Heart left ventricle (tissue), 16 donors: ENCODE results near the gene OBI1. TPM values are rescaled to one million over a fixed set of nuclear protein-coding genes. Genes with fewer than 3 reads are reported as not detected.

Source experiments
- ATAC-seq, 4 donors: fragments of 200-7000 bp; cut with Tn5 transposase; one replicate each; pipeline ENCODE4 v1.9.1; 2020 to 2022; ENCODE audit warnings: moderate library complexity in 4 of 4, mild to moderate bottlenecking in 3 of 4, moderate number of reproducible peaks in 1 of 4
- DNase-seq, 5 donors: peaks; one replicate each; pipeline ENCODE4 v3.0.0-alpha.2; 2020
- H3K27ac ChIP-seq, 12 donors: fragments of 200-600 bp; sonication (generic) in 4 of 12; one replicate each; pipeline versions ENCODE4 v1.5.0 to v1.8.0; 2016 to 2022; ENCODE audit warnings: mild to moderate bottlenecking in 2 of 12
- H3K27me3 ChIP-seq, 9 donors: fragments of 200-600 bp; sonication (generic) in 2 of 9; one replicate each; pipeline versions ENCODE4 v1.5.1 to v1.8.0; 2016 to 2022; ENCODE audit warnings: mild to moderate bottlenecking in 3 of 9
- H3K36me3 ChIP-seq, 9 donors: fragments of 200-600 bp; sonication (generic) in 2 of 9; one replicate each; pipeline versions ENCODE4 v1.5.0 to v1.8.0; 2018 to 2022; ENCODE audit warnings: mild to moderate bottlenecking in 2 of 9
- H3K4me1 ChIP-seq, 12 donors: fragments of 200-600 bp; sonication (generic) in 4 of 12; one replicate each; pipeline versions ENCODE4 v1.5.0 to v1.8.0; 2016 to 2022; ENCODE audit warnings: mild to moderate bottlenecking in 3 of 12
- H3K4me3 ChIP-seq, 12 donors: fragments of 200-600 bp; sonication (generic) in 4 of 12; one replicate each; pipeline versions ENCODE4 v1.5.0 to v1.8.0; 2017 to 2022; ENCODE audit warnings: mild to moderate bottlenecking in 9 of 12, moderate library complexity in 4 of 12
- H3K9me3 ChIP-seq, 12 donors: fragments of 200-600 bp; sonication (generic) in 4 of 12; one replicate each; pipeline versions ENCODE4 v1.5.0 to v1.8.0; 2016 to 2022; ENCODE audit warnings: mild to moderate bottlenecking in 1 of 12
- POLR2A ChIP-seq, 2 donors: fragments of 450-650 bp; IDR thresholded peaks; one replicate each; pipeline ENCODE4 v1.6.1; 2017; ENCODE audit warnings: antibody characterized with exemption in 2 of 2, mild to moderate bottlenecking in 2 of 2, moderate library complexity in 2 of 2
- WGBS, 4 donors: extraction: QIAGEN DNeasy Blood & Tissue Kit in 2 of 4; methylation state at CpG; one replicate each; pipeline versions ENCODE4 v1.1.5 to v1.1.7; 2013 to 2018; 5-methylcytosine and 5-hydroxymethylcytosine counted together
- intact Hi-C, 10 donors: fragments of 100-400 bp; cut with DNase I; formaldehyde crosslinking; loops; one replicate each; pipeline versions ENCODE4 v1.11.1 to v1.14.2; 2022
- polyA plus RNA-seq, 2 donors: library from polyadenylated mRNA; stranded (reverse); fragments of 200-250 nt; gene quantifications; one replicate each; pipeline ENCODE4 v1.2.3, GENCODE V29; 2013
- total RNA-seq, 9 donors: library from RNA; depleted of rRNA in 2 of 9; stranded (reverse); fragments of >200 nt in 2 of 9; fragmentation: NEBNext Ultra II Directional in 3 of 9; extraction: Animal tissue kit (Norgen Biotek cat#: 25700) in 3 of 9; gene quantifications; one replicate each; pipeline versions ENCODE4 v1.1.0 to v1.2.4, GENCODE V29; 2016 to 2023
- TF ChIP-seq, protein P1 (sequence below), 12 donors: fragments of 200-600 bp; sonication (generic) in 4 of 12; IDR thresholded peaks; one replicate each; pipeline versions ENCODE4 v1.5.0 to v1.8.0; 2018 to 2022; ENCODE audit warnings: antibody characterized with exemption in 12 of 12, mild to moderate bottlenecking in 5 of 12
- donor health status: ischemic (EF 13 %, LVEDD 7.1; RV severe dilation, severe dysfunction).
- donor health status: healthy with polysubstance abuse.
- donor health status: DM: no; HTN: yes; CAD: no.
- donor health status: DM: no; HTN: no; CAD: no.
- donor health status: ischemic (EF 25% LVEDD 6.9; RV normal size, moderate dysfunction).
- donor health status: ischemic (EF 25% LVEDD 5.7; RV mildly dilated, moderate dysfunction).
- donor health status: healthy.
- donor health status: DM: yes; HTN: yes; CAD: no.
- donor health status: ischemic (EF 35%, LVEDD 5.7; RV mildly dilated, moderate dysfunction).
- donor health status: nonischemic (EF 11% LVEDD 7.7; RV severe dilation, severe dysfunction).
- donor health status: DM: yes; HTN: yes; CAD: no.
- donor health status: PGD.
- donor health status: ischemic (EF 29% LVEDD 5.4; RV normal size, mild dysfunction).
- donor health status: nonischemic (EF 23%, LVEDD 6.1; RV moderate dilation, normal function).

The OBI1 gene
- total and polyA plus RNA-seq, 11 donors, result 2.4 to 12.3 (median 9.7) TPM

GRCh38 chr13:78604782-78605611, 54.0 kb downstream of the OBI1 start:
- TF ChIP-seq POLR2A (IDR thresholded peaks at IDR 0.05), result no peak
- TF ChIP-seq, protein P1, sequence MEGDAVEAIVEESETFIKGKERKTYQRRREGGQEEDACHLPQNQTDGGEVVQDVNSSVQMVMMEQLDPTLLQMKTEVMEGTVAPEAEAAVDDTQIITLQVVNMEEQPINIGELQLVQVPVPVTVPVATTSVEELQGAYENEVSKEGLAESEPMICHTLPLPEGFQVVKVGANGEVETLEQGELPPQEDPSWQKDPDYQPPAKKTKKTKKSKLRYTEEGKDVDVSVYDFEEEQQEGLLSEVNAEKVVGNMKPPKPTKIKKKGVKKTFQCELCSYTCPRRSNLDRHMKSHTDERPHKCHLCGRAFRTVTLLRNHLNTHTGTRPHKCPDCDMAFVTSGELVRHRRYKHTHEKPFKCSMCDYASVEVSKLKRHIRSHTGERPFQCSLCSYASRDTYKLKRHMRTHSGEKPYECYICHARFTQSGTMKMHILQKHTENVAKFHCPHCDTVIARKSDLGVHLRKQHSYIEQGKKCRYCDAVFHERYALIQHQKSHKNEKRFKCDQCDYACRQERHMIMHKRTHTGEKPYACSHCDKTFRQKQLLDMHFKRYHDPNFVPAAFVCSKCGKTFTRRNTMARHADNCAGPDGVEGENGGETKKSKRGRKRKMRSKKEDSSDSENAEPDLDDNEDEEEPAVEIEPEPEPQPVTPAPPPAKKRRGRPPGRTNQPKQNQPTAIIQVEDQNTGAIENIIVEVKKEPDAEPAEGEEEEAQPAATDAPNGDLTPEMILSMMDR (IDR thresholded peaks at IDR 0.05), result no peak
- Histone ChIP-seq H3K4me3 (no peak overlapping the region), H3K36me3 (no peaks in the 10 kb centered on the region), H3K4me1 (peaks cover 4 to 63% (median 34%) of the 10 kb centered on the region in 12 donors), H3K27me3 (peaks cover 82 to 96% (median 94%) of the 10 kb centered on the region in 9 donors), H3K27ac (no peak overlapping the region), H3K9me3 (no peaks in the 10 kb centered on the region)
- DNase-seq, result no peak
- no peak for ATAC-seq
- 4 to 7% (median 6%) methylated on average over 20 of the region's 20 CpGs for WGBS, 4 donors
- intact Hi-C loops, result loop anchor here in 7 of 10 donors (5.0 to 10.0 kb wide), 4 partner anchors 47 to 57 kb away; partner anchors contain the start of gene OBI1 (in 5 of the 7)

DNA sequence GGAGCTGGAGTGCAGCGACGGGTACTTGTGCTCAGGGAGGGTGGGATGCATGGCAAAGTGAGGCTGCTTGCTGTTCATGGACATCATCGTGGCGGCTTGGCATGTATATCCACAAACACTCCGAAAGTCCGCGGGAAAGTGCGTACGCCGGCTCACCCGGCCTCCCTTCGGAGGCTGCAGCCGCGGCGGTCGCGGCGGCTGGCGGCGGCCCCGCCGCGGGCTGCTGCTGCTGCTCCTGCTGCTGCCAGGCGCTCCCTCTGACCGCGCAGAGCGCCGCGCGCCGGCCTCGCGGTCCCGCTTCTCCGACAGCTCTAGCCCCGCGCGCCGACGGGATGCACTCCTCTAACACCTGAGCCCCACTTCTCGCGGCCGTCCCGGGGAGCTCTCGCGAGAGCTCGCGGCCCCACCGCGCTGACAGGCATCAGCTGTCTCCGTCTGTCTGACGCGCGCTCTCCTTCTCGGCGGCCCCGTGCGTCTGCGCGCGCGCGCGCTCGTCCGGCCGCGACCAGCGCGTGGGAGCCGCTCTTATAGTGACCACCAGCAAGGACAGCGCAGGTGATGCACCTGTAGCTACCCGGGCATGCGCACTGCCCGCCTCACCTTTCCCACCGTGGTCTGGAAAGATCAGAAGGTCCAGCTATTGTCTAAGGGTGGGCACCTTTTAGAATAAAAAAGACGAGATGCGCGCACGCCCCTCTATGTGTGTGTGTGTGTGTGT, 55.6 kb downstream of the OBI1 start, which contains the start of gene POU4F1:
Gene POU4F1, minus strand, starts transcription at position 313 of the 718 bp plus-strand sequence. Its CDS starts 226 bp downstream, at position 87.
- TF ChIP-seq, protein P1 (IDR thresholded peaks at IDR 0.05), result no peak
- no peak for TF ChIP-seq POLR2A (IDR thresholded peaks at IDR 0.05)
- no peak for DNase-seq
- Histone ChIP-seq H3K27ac (no peak within 1 kb of the TSS), H3K36me3 (no peaks in the 10 kb centered on the region), H3K27me3 (peaks cover 82 to 96% (median 94%) of the 10 kb centered on the region in 9 donors), H3K9me3 (no peaks in the 10 kb centered on the region), H3K4me3 (peak within 1 kb of the TSS; percentile 14 to 51 (median 38)), H3K4me1 (peaks cover 4 to 48% (median 25%) of the 10 kb centered on the region in 12 donors)
- ATAC-seq, result peak in 2 of 4 donors; percentile 39 to 41
- intact Hi-C loops, result loop anchor here in 2 of 10 donors (10.0 kb wide), 1 partner anchor 51 kb away; the partner anchor contains the start of gene OBI1 (in 2 of the 2)
- WGBS, 4 donors, result 1 to 4% (median 2%) methylated on average over 43 to 80 of the region's 80 CpGs

DNA sequence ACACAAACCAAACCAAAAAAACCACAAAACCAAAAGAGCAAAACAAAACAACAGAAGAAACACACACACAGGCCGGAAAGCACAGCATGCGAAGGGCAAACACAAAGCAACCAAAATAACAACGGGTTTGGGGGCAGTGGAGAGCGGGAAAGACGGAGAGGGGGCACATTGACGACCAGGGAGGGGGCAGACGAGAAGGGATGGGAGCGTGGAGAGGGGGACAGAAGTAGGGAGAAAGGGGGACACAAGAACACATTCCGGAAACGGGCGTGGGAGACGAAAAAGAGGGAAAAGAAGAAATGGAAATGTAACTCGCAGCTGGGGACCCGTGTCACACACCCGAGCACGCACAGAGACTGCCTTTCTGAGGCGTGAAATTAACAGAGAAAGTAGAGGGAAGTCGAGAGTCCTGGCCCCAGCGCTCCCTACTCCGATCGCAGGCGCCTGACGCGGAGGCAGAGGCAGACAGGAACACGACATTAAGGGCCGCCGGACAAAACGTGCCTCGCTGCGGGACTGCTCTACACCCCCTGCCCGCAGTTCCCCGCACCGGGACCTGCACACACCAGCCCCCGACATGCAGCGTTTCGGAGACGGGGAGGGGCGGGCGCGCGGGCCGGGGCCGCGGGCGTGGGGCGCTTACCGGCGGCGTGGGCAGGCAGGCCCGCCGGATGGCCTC, 56.3 kb downstream of the OBI1 start:
- Histone ChIP-seq H3K27ac (no peak overlapping the region), H3K4me3 (peak overlapping the region in 11 of 12 donors; percentile 14 to 51 (median 38)), H3K36me3 (no peaks in the 10 kb centered on the region), H3K4me1 (peaks cover under 1 to 41% (median 18%) of the 10 kb centered on the region in 12 donors), H3K27me3 (peaks cover 82 to 96% (median 94%) of the 10 kb centered on the region in 9 donors), H3K9me3 (no peaks in the 10 kb centered on the region)
- ATAC-seq (no peak), DNase-seq (no peak)
- intact Hi-C loops, result loop anchor here in 2 of 10 donors (10.0 kb wide), 1 partner anchor 52 kb away; the partner anchor contains the start of gene OBI1 (in 2 of the 2)
- no peak for TF ChIP-seq POLR2A (IDR thresholded peaks at IDR 0.05)
- TF ChIP-seq, protein P1 (IDR thresholded peaks at IDR 0.05), result no peak
- WGBS, 4 donors, result 1 to 4% (median 2%) methylated on average over 40 to 51 of the region's 51 CpGs
